Muscle of arm (tissue), 12 donors: ENCODE measurements around the gene GNAS. TPM values are rescaled to one million over a fixed set of nuclear protein-coding genes. Genes with fewer than 3 reads are reported as not detected.

Experiments
- DNase-seq: peaks from one replicate; pipeline ENCODE4 v3.0.0-alpha.2; 2013
- polyA plus RNA-seq, 12 donors: library from polyadenylated mRNA; unstranded; fragments of 120-200 nt; gene quantifications; one replicate each; pipeline ENCODE4 v1.2.1, GENCODE V29; 2013; ENCODE audit not compliant: insufficient read length in 12 of 12

GNAS gene
- polyA plus RNA-seq, 12 donors, result 1,830 to 3,969 (median 3,341) TPM

DNA sequence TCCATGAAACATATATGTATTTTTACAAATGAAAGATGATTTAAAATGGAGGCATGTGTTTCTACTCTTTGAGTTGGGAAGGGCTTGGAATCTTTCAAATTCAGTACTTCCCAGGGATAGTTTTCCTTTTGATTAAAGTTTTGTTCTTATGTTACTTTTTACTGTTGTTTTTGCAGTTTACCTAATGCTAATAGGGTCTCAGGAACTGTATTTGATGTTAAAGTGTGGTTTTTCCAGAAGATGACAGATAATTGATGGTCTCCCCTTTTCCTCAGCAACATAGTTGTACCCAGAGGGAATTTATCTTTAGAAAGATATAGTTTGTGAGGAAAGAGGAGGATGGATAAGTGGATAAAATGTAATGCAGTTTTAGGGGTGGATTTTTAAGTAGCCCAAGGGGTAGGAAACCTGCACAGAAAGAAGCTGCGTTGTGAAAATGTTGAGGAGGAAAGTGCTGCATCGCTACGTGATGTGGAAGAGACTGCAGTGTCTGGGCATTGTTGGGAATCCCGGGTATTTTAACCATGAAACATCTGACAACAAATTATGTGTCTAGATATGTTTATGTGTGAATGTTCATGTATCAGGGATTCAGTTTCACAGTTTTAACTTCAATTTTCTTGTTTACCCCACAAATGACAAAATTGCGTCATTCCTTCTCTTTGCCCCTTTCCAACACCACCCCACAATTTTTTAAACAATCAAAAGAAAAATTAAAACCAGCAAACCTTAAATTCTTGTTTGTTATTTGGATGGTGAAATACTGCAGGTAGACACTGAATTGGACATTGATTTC lies 42.3 kb downstream of the GNAS start:
- no peak for DNase-seq

DNA sequence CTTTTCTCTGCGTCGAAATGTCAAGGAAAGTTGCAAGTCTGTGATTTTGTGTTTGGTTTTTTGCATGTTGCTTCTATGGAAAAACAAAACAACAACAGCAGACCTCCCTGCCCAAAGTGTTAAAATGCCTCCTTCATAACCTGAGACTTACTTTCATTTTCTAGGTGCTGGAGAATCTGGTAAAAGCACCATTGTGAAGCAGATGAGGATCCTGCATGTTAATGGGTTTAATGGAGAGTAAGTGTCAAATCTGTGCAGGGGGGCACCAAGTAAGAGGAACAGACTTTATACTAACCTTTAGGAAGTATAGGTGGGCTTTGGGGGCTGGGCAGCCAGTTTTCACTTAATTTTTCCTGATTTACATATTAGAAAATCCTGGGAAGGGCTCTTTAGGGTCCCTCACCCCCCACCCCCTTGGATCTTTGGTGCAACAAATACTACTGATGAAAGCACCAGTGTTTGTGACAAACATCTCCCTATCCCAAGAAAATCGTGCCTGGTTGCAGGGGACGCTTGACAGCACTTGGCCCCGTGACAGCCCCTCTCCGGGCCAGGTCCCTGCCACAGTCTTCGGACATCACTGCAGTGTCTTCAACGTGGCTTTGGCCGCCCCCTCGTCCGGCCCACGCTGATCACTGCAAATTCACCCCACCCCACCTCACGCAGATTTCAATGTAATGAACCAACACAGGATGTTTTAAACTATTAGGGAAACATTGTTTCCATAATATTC lies 43.1 kb downstream of the GNAS start:
- no peak for DNase-seq

DNA sequence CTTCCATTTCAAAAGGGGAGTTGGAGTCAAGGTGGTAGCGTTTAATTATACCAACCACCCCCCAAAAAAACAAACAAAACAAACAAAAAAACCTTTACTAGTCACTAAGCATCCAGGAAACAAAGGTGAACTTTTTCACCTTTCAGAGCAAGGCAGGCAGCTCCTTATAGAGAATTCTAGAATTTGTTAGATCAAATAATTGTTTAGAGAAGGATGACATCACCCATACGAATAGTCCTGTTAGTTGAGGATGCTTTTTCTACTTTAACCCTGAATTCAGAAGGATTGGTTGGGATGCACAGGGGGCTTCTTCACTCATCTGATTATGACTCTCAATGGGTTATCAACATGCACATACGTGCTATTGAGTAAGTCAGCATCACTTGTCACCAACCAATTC lies 44.3 kb downstream of the GNAS start:
- no peak for DNase-seq

DNA sequence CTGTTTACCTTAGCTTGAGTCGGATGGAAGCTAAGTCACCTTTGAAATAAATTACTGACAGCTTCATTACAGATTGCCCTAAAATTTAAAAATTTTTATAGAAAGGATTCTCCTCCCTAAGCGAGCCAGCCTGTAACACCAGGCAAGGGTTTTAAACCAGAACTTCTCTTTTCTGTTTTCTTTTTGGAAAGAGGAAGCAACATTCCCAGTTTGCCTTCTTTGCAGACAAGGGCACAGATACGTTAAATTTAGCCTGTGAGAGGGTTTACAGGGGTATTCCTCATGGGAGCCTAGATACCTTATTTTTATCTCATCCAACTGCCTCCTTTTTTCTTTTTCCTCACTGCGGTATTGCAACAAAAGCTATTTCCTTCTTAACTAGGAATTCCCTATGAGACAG lies 45.0 kb downstream of the GNAS start:
- DNase-seq, result no peak

DNA sequence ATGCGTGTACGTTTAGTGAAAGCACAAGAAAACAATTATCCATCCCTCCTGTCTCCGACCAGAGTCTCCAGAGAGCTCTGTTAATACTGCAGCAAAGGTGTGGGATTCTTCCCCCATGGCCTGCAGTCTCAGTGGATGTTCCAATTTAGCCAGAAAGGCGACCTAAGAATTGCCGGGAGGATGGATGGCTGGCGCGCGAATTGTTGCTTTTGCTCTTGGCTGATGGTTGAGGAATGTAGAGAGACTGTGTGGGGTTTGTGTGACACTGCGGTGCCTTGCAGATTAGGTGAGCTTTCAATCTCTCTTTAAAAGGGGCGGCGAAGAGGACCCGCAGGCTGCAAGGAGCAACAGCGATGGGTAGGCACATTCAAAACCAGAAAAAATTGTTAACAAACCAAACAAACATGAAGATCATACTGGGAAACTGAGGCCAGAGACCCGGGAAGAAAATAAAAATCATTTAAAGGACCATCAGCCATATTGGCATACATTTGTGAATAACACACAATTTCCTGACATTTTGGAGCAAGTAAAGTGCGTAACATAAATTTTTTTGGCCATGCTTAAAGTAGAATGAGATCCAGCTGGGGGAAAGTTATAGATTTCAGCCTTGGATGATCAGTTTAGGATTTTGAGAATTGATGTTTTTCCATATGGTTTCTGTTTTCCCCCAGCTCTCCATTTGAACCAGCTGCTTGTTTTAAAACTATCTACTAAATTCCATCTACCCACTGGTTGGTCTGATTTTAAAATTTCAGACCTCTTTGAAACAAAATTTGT lies 46.3 kb downstream of the GNAS start:
- no peak for DNase-seq

DNA sequence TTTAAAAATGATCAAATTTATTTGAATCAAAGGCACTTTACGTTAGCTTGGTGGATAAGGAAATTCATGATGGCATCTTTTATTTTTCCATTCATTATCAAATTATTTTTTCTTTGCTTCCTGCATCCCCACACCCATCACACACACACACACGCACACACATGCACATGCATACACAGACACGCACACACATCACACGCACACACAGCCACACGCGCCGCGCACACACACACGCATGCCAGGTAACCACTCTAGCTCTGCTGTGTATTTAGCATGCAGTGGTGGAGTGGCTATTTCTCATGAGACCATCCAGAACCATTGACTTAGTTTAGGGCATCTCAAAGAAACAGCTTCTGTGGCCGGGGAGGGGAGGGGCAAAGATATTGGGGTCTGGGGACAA lies 47.0 kb downstream of the GNAS start:
- no peak for DNase-seq

DNA sequence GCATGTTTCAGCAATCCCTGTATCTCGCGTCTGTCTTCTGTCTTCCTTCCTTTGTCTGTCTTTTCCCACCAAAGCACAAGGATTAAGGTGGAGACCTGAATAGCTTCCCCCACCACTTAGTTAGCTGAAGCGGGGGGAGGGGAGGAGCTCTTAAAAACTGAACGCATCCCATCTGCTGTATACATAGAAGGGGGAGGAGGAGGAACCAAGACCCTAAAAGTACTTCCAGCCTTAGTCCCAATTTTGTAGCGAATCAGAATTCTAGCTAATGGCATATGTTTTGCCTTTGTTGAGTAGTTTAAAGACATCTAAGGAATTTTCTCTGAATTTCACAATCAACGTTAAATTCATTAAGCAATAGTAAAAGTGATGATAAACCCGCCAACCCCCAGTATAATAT lies 47.9 kb downstream of the GNAS start:
- no peak for DNase-seq

DNA sequence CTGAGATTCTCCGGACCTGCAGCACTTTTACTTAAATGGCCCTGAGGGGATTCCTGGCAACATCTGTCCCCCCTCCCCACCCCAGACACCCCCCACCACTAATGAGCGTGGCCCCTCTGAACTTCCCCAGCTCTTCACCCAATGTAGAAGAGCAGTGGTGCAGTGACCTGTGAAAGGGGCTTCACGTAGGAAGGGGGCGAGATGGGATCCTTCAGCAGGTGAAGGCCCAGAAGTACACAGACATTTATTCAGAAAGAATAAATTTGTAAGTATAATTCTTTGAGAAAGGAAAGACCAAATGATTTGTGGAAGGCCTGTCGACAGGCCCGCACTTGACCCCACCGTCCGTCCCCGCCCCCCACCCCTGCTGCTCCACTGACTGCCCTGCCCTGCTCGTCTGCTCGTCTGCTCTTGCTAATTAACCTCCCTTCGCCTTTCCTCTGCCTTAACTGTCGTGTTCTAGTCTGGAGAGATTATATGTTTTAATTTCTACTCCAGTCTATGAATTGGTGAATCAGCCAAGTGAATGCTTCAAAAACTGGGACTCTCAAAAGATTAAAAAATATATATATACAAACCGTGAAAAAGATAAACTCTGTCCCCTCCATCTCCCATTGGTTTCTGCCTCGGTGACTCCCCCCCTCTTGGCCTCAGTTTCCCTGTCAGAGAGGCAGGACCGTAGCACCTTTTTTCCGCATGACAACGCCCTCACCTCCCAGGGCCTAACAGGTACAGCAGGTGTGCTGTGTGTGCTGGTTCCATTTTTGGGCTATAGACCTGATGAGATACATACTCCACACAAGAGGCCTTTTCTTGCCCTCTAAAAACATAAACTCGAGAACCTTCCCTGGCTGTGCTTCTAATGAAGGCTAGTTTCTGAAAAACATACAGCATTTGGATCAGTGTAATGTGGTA lies 49.2 kb downstream of the GNAS start:
- no peak for DNase-seq

DNA sequence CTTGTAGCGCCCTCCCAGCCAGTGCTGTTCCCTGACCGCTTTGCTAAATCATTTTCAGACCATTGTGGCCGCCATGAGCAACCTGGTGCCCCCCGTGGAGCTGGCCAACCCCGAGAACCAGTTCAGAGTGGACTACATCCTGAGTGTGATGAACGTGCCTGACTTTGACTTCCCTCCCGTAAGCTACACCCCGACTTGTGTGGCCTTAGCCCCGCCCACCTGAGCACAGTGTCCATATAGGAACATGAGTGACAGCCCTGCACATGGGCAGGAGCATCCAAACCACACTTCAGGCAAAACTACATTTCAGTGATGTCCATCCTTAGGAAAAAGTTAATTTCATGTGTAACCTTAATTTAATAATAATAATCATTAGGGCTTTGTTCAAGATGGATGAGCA lies 51.1 kb downstream of the GNAS start:
- DNase-seq, result no peak

DNA sequence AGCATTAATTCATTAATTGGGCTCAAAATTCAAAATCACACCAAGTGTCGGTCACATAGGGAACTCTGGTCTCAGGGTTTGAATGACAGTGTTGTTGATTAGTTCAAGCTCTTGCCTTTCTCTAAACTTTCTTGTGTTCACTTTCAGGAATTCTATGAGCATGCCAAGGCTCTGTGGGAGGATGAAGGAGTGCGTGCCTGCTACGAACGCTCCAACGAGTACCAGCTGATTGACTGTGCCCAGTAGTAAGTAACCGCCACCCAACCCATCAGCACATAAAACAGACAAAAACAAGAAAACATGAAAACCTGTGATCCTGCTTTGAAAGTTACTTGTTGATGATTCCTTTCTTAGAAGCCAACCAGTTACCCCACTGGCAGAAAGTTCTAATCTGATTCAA lies 52.7 kb downstream of the GNAS start:
- no peak for DNase-seq

DNA sequence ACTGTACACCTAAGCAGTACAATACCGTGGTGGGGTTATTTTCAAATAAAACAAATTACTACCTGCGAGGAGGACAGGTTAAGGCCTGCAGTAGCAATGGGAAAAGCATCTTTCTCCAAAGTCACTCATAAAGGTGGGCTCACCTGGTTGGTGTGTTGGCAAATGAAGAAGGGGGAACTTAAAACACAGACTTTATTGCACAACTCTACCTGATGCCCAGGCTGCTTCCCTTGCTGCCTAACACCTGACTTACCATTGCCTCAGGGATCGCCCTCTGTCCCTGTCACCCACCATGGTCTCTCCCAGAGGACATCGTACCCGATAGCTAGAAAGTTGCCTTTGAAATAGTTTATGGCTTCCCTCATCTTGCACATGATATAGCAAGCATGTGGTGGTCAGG lies 53.6 kb downstream of the GNAS start:
- no peak for DNase-seq

DNA sequence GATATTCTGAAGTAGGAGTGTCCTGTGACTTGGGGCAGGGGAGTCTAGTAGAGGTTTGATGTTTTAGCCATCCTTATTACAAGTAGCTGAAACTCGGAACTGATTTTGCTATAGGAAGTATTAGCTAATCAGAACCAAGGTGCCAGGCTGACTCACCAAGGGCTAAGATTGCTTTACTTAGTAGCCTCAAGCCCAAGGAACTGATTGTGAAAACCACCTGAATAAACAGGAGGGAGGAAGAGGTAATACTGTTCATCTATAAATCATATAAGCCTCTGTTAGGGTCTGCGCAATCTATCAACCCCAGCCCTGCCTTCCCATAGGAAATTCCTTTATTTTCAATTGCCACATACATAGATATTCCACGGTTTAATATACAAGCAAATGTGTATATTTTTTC lies 54.4 kb downstream of the GNAS start:
- no peak for DNase-seq

DNA sequence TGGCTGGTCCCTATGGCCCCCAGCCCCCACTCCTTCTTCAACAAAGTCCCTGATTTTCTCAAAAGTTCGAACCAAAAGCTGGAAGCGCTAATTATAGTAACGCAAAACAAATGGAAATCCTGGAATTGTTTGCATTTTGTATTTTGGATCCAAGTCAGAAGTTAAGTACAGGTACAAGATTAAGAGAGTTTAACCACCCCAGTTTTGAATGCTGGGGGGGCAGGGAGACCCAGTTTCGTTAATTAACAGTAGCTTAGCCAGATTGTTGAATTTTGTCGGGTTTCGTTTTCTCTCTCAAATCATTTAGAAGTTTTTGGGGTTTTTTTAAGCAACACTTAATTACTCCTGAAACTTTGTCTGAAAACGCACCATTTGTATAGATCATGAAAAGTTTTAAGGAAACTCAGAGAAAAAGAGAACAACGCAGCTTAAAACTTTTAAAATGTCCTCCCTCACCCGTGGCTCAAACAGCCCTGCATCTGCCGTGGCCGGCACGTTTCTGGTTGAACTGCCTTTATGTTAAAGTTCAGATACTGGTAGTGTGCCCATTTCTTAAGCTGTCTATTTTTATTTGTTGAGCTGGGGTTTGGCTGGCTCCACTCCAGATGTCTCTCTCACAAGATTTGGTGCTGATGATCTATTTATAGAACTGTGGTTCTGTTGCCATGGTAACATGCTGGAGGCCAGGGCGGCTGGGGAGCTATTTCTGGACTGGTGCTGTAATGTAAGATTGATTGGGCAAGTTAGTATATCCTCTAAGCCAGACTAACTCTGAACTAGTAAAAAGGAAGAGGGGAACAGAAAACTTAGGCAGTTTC lies 55.0 kb downstream of the GNAS start:
- DNase-seq, result peak; percentile 95

DNA sequence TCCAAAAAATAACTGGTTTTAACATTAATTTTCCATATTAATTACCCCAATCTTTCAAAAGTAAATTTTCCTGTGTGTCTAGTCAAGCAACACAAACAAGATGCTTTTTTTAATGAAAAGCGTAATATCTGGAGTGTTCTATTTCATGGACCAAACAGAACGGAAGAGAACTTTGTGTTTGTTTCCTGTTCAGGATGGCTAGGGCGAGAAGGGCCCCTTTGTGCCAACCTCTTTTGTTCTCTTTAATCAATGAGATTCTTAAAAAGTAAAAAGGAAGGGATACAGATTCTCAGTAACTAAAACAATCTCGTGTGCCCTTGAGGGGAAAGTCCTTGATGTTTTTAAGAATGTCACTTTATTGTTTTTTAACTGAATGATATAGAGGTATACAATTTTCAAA lies 55.7 kb downstream of the GNAS start:
- DNase-seq, result no peak

DNA sequence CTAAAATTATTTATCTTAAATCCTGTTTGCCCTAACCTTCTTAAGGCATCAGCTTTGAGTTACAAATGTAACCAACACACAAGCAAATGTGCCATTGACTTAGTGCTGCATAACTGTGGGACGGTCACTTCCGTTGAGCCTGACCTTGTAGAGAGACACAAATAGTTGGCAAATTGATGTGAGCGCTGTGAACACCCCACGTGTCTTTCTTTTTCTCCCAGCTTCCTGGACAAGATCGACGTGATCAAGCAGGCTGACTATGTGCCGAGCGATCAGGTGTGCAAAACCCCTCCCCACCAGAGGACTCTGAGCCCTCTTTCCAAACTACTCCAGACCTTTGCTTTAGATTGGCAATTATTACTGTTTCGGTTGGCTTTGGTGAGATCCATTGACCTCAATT lies 56.4 kb downstream of the GNAS start:
- DNase-seq, result no peak

DNA sequence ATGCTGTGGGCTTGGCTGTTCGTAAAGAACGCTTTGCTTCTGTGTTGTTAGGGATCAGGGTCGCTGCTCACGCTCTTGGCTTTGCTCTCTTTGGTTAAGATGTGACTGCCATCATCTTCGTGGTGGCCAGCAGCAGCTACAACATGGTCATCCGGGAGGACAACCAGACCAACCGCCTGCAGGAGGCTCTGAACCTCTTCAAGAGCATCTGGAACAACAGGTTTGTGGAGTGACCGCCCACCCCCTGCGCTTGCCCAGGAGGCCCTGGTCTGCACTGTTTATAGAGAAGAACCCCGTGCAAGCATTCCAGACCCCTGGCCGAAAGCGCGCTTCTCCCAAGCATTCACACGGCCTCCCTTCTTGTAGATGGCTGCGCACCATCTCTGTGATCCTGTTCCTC lies 57.1 kb downstream of the GNAS start:
- no peak for DNase-seq

DNA sequence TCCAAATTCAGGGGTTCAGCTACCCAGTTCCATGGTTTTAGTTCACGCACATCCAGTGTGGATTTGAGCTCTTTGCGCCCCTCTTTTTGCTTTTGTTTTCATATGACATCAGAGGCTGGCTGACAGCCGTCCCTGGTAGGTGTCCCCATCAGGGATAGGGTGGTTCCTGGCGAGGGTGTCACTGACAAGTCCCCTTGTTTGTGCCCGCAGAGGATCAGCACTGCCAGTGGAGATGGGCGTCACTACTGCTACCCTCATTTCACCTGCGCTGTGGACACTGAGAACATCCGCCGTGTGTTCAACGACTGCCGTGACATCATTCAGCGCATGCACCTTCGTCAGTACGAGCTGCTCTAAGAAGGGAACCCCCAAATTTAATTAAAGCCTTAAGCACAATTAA lies 58.0 kb downstream of the GNAS start:
- no peak for DNase-seq

DNA sequence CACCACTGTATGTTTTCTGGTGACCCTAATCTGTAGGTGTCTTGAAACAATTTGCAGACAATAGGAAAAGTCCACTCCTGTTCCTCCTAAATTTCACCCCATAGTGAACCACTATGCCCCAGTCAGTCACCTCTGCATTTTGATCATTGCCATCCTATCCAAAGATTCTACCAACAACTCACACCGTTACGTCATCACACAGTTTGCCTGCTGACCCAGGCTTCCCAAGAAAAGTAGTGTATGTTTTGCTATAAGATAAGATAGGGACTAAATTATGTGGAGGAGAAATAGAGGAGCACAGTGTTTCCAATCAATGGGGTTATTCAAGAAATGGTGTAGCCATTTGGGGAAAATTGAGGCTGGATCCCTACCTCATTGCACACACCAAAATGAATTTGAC lies 58.8 kb downstream of the GNAS start:
- no peak for DNase-seq

DNA sequence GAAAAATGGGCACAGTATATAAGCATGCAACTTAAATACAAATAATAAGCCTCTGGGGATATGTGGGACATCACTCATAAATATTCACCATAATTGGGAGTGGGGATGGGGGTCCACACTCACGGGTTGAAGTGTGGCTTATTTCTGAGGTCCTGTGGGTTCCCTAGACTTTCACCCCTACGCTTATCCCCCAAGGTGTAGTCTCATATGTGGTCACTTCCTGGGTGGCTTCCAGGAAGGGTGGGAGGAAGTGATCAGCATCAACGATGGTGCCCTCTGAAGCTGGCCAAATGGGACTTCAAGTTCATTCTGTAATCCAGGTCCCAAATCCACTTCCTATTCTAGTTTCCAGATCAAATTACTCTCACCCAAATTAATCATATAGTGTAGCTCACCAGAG lies 59.5 kb downstream of the GNAS start:
- DNase-seq, result no peak

DNA sequence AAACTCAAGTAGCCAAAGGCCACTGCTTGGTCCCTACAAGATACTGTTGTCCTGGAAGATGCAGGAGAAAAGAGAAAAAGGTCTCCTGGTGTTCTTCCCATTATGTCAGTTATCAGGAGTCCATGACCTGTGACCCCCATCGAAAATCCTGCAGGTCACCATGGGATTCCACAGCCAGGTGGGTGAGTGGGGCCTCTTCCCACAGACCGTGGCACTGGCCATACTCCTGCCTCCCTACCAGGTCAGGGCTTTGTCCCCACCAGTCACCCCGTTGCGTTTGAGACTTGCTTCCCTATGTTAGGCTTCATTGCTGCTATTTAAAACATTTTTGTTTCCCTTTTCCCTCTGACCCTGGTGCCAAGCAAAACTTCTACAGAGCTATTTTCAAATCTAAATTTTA lies 60.6 kb downstream of the GNAS start:
- DNase-seq, result no peak

DNA sequence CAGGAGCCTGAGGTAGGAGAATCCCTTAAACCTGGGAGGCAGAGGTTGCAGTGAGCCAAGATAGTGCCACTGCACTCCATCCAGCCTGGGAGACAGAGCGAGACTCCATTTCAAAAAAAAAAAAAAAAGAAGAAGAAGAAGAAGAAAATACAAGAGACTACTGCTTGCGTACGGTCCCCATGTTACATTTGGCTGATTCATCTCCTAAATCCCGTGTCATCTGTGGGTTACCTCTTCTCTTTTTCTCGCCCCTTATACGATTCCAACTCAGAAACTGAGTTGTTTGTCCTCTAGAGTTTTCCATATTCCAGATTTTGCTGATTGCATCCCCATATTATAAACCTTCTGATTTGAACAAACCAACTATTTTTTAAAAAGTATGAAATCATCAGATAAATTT lies 66.1 kb downstream of the GNAS start:
- no peak for DNase-seq
